ENCODE results near the gene CHRNA10.

The CHRNA10 gene

GRCh38 chr11:3627291-3627690 lies 43.9 kb downstream of the CHRNA10 start:
- DNase-seq, result no peak

- DNase-seq, result no peak
These were observed 44.8 kb downstream of the CHRNA10 start for GRCh38 chr11:3626250-3626960.

GRCh38 chr11:3623767-3624458 lies 47.3 kb downstream of the CHRNA10 start:
- no peak for DNase-seq

GRCh38 chr11:3623121-3623520 lies 48.1 kb downstream of the CHRNA10 start:
- no peak for DNase-seq

- no peak for DNase-seq
These were observed 48.7 kb downstream of the CHRNA10 start for GRCh38 chr11:3622521-3622920.

GRCh38 chr11:3617990-3618389 lies 53.2 kb downstream of the CHRNA10 start:
- DNase-seq, result no peak

- no peak for DNase-seq
These were observed 54.3 kb downstream of the CHRNA10 start for GRCh38 chr11:3616721-3617460.

- DNase-seq, result no peak
These were observed 55.2 kb downstream of the CHRNA10 start for GRCh38 chr11:3615998-3616397.

All from stimulated activated CD4-positive, alpha-beta T cell treated with anti-CD3 and anti-CD28 coated beads, Interleukin-1b, Interleukin-23, amount 100 ng/mL, for 48 hours (primary cell).